ENCODE data around the gene F5.
"Not testable (repeated sequence)": the region's sequence is repeated elsewhere in the genome, so short reads cannot be mapped to it uniquely, and the experiment has no call there.

F5 gene

GRCh38 chr1:169534653-169535052 lies 51.6 kb downstream of the F5 start:
- no peak for DNase-seq

- not testable (repeated sequence) for DNase-seq
Observed at GRCh38 chr1:169533528-169534190, 52.6 kb downstream of the F5 start.

GRCh38 chr1:169530448-169530847 lies 55.8 kb downstream of the F5 start:
- no peak for DNase-seq

GRCh38 chr1:169529068-169529642 lies 57.1 kb downstream of the F5 start:
- no peak for DNase-seq

- no peak for DNase-seq
Observed at GRCh38 chr1:169528215-169529067, 57.8 kb downstream of the F5 start.

- DNase-seq: no peak
Observed at GRCh38 chr1:169527451-169528214, 58.6 kb downstream of the F5 start.

GRCh38 chr1:169527001-169527400 lies 59.3 kb downstream of the F5 start:
- no peak for DNase-seq

- no peak for DNase-seq
Observed at GRCh38 chr1:169526120-169526832, 60.0 kb downstream of the F5 start.

GRCh38 chr1:169525391-169525790 lies 60.9 kb downstream of the F5 start:
- DNase-seq: no peak

- DNase-seq: no peak
Observed at GRCh38 chr1:169523904-169524303, 62.4 kb downstream of the F5 start.

- no peak for DNase-seq
Observed at GRCh38 chr1:169521226-169521625, 65.1 kb downstream of the F5 start.

- DNase-seq: no peak
Observed at GRCh38 chr1:169517558-169518186, 68.6 kb downstream of the F5 start.

GRCh38 chr1:169515641-169516040 lies 70.6 kb downstream of the F5 start:
- no peak for DNase-seq

GRCh38 chr1:169514566-169515270 lies 71.6 kb downstream of the F5 start:
- DNase-seq: no peak

- DNase-seq: no peak
Observed at GRCh38 chr1:169513208-169513607, 73.1 kb downstream of the F5 start.

GRCh38 chr1:169511316-169512005 lies 74.8 kb downstream of the F5 start:
- DNase-seq: no peak

GRCh38 chr1:169510060-169510459 lies 76.2 kb downstream of the F5 start:
- no peak for DNase-seq

GRCh38 chr1:169509354-169509753 lies 76.9 kb downstream of the F5 start:
- DNase-seq: no peak

GRCh38 chr1:169508432-169509338 lies 77.6 kb downstream of the F5 start:
- no peak for DNase-seq

- DNase-seq: no peak
Observed at GRCh38 chr1:169507413-169507812, 78.9 kb downstream of the F5 start.
